HG03571 (cell line): Measurements from ENCODE around the gene NIT1.

Experiments
- ATAC-seq: cut with Tn5 transposase; IDR thresholded peaks from one replicate; pipeline ENCODE4 v1.9.1; 2021; ENCODE audit not compliant: unreplicated experiment

NIT1 gene

DNA sequence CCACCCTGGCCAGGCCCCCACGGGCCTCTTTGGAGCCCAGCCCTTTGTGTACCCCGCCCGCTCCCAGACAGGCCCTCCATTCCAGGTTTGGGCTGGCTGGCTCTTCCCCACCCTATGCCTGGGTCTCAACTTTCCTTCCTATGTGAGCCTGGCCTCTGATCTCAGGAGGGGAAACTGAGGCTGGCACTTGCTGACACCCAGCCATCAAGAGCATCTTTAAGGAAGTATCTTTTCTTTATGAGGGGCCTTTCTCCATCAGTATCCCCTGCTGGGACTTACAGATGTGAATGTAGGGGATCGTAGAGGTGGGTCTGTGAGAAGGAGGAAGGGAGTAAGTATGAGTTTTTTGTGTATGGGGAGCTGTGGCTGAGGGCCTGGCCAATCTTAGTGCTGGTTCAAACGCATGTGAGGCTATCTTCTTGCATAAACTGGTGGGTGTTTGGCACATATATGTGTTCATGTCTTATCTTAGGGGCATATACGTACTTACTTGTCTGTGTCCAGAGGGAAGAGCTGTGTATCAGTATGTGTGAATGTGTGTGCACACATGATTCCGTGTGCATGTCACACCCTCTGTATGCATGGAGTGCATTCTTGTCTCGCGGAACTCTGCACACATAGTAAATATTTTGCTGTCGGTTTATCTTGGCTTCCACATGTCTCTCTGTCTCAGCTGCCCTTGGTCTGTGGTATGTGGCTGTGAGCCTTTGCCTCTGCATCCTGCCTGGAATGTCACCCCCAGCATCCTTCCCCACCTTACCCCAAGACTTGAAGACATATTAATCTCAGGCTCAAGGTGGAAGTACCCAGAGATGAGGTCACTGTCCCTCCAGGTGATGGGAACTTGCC lies 33.9 kb upstream of the NIT1 start:
- no peak for ATAC-seq

DNA sequence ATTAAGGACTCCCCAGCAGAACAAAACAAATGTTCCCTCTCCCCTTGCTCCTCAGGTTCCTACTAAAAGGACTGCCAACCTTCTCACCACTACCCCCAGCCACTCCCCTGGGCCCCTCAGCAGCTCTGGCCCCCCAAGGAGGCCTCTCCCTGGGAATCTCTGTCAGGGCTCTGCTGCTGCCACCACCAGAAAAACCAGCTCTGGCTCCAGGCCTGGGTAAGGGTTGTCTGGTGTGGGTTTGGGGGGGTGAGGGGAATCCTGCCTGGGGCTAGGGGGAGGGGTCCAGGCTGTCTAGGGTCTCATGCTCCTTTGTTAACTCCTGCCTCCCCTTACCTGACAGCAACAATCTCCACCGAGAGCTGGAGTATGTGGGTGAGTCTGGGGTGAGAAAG lies 33.3 kb upstream of the NIT1 start:
- ATAC-seq, result no peak

DNA sequence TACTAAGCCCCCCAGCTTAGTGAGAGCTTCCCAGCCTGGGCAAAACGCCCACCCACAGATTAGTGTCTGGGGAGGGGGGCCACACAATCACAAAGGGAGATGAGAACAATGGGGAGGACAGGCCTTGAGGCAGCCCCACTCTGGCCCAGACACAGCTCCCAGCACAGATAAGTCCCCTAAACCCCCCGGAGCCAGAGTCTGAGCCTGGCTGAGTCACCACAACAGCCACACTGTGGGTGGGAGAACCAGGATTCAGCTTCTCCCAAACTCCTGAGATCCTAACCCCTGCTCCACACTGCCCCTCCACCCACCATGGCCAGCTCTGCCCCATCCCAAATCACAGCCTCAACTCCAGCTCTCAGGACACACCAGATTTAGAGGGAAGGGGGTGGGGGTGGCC lies 32.7 kb upstream of the NIT1 start:
- ATAC-seq, result no peak

DNA sequence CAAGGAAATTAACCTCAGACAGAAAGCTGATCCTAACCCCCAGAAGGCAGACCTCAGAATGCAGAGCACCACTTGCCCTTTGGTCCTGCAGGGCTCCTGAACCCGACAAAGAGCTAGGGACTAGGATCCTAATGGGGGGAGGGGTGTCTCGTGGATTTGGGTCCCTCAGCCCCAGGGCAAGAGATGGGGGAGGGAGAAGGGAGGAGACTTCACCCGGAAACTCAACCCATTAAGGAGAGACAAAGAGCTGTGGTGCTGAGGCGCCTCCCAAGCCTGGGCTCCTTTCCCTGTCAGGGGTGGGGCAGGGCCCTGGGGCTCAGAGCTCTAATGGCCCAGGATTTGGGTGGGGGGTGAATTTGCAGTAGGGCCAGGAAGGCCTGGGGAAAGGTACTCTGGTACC lies 31.4 kb upstream of the NIT1 start:
- no peak for ATAC-seq

DNA sequence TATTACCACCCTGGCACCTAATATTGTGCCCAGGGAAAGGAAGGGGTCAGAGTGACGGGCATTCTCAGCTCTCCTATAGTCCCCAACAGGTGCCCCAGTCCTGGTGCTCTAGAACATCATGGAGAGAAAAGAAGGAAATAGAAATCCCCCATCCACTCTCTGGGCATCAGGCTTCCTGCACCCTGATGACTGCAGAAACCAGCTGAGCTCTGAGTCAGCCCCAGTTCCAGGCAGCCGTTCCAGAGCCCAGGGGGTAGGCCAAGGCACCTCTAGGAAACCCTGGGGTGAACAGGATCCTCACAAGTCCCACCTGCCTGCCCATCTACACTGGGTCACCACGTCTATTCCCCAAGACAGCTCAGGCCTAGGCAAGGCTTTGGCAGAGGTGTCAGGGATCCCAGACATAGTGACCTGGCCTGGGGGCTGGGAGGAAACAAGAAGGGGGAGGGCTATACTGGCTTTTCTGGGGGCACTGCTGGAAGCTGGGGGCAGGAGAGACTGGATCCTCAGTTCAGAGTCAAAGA lies 29.3 kb upstream of the NIT1 start:
- ATAC-seq, result no peak

DNA sequence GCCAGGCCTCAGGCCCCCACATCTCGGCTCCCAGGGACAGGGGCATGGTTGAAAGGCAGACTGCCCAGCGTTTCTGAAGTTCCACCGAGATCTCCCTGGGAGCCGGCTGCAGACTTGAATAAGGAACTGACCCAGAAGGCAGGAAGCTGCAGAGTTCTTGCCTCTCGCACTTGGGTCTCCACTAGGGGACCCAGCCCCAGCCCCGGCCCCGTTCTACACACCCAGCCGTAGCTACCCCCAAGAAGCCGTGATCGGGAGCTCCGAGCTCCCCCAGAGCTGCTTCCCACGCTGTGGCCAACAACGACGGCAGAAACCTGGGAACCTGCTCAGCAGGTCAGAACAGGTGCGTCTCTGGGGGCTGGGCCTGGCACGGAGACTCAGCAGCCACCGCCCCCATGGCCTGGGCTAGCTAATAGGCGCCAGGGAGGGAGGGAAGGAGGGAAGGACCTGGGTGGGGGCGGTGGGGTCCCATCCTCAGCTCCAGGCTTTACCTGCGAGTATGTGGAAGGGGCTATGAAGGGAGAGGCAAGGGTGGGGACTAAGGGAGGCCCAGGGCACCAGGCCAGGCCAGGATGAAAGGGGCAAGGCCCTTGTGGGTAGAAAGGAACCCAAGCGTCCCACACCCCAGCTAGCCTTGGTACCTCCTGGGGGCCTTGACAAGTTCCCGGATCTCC lies 28.5 kb upstream of the NIT1 start, which contains the start of gene NECTIN4:
Gene NECTIN4, minus strand, starts transcription at position 308 of the 674 bp plus-strand sequence. Its CDS starts 262 bp downstream, at position 46.
- no peak for ATAC-seq

DNA sequence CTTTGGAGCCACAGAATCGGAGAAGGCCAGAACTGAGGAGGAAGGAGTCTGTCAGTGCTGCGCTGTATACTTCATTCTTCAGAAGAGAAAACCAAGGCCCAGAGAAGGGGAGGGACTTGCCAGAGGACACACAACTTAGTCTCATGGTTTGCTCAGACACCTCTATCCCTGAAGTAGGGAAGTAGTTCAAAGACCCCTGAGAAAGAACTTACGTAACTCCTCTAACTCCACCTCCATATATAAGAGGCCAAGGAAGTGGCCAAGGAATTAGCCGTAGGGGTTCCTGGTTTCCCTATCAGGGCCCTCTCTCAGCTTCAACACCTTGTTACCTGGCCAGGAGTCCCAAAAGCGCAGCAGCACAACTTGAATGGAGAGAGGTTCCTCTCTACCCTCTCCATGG lies 28.0 kb upstream of the NIT1 start:
- no peak for ATAC-seq

DNA sequence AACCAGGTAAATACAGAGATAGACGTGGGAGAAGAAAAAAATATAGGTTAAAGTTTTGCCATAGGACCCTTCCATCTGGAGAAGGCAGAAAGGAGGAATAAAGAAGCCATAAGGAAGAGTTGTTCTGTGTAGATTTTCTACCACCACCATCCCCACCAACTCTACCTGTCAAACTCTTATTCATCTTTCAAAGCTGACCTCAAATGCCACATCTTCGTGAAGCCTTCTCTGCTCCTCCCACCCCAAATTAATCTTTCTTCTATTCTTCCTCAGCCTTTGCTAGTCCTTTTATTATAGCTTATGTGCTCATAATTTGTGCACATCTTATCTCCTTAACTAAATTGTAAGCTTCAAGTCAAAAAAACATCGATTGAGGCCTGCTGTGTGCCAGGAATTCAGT lies 27.3 kb upstream of the NIT1 start:
- no peak for ATAC-seq

DNA sequence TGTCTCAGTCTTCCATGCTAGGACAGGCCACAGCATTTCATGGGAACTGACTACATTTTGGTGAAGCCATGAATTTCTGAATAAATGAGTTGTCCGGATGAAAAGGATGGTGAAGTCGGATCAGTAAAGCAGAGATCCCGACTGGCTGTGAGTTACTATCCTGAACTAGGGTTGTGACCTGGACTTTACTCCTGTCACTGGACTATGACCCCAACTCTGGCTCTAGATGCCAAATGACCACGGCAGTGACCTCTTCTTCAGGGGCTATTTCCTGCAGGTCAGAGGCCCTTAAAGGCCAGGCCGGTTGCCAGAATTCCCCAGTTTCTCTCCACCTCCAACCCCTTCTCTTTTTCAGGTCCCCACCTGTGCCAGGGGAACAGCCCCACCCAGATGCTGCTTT lies 26.8 kb upstream of the NIT1 start:
- ATAC-seq, result no peak

DNA sequence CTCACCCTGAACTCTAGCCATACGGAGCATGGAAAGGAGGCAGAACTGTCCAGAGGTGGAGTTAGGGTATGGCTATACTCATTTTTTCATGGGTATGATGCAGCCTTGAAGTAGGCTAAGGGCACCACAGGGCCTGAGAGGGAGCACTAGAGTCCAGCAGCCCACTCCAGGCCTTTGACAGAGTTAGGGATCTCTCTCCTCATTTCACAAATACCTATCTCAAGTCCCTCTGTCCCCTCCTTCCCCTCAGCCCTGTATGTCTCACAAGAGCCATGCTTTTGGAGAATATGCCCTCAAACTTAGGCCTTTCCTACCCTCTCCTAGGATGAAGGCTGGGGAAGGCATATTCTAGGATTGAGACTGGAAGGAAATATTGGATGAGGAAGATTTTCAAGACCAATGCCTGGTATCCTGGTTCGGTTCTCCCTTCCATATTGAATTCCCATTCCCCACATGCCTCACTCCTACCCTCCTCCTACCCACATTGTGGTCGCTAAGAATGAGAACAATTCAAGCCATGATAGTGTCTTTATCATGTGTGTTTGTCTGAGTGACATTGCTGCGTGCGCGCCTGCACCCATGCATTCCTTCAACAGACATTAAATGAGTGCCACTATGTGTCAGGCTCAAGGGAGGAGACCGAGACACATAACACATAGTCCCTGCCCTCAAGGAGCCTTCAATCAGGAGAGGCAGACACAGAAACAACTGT lies 26.0 kb upstream of the NIT1 start:
- ATAC-seq, result no peak

DNA sequence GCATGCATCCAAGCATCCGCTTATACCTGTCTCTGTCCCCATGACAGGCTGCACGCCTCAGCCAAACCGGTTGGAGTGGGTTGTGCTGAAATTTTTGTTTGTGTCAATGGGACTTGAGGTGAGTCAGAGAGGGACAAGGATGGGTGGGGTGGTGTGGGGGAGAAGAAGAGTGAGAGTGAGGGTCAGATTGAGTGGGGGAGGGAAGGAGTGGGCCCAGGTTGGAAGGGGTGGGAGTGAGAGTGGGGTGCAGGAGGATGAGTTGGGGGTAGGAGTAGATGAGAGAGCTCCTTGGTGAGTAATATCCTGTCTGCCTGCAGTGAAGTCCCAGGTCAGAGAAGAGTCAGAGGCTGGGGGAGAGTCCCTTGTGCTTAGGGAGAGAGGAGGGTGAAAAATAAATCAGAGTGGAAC lies 25.3 kb upstream of the NIT1 start:
- no peak for ATAC-seq

DNA sequence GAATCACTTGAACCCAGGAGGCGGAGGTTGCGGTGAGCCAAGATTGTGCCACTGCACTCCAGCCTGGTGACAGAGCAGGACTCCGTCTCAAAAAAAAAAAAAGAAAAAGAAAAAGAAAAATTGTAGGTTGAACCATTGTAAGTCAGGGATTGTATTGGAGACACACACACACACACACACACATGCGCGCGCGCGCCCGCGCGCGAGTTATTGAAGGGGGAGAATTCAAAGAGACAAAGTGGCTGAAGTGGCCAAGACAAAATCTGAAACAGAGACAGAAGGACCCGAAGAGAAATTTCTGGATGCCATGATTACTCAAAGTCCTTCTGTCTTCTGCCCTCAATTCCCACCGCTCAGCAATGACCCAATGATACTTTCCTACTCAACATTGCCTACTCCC lies 23.4 kb upstream of the NIT1 start:
- no peak for ATAC-seq

DNA sequence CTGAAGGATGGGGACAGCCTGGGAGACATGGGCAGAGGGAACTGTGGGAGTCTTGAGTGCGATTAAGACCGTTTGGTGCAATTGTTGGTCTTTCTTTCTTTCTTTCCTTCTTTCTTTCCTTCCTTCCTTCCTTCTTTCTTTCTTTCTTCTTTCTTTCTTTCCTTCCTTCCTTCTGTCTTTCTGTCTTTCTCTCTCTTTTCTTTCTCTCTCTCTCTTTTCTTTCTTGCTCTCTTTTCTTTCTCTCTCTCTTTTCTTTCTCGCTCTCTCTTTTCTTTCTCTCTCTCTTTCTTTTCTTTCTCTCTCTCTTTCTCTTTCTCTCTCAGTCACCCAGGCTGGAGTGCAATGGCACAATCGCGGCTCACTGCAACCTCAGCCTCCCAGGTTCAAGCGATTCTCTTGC lies 22.7 kb upstream of the NIT1 start:
- no peak for ATAC-seq

DNA sequence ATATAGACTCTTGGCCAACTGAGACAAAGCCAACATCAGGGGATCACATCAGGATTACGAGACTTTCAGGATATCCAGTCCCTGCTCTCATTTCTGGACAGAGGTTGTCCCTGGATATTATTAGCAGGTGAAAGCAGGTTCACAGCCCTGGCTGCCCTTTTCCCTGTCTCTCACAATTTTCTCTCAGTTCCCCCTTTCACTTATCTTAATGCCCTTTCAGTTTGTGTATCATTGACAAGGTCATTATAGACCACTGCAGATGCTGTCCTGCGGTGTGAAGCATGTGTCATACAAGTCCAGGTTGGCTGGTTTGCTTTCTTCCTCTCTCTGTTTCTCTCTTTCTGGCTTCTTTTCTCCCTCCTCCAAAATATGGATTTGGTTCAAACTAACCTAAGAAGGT lies 21.9 kb upstream of the NIT1 start:
- peak; percentile 40 for ATAC-seq

DNA sequence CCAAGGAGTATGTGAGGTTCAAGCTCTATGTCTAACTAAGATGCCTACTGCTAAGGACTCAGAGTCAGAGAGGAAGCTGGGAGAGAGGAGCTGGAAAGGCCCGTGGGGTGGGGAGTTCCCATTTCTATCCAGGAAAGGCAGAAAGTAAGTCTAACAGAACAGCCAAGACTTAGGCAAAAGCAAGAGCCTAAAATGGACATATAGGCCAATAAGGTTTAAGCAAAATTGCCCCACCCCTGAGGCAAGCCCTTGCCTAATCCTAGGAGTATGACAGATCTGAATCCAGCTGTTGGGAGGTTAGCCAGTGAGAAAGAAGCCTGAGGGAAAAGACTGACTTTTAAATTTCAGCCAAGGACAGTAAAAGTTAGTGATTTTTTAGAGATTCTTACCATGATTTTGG lies 21.4 kb upstream of the NIT1 start:
- no peak for ATAC-seq

DNA sequence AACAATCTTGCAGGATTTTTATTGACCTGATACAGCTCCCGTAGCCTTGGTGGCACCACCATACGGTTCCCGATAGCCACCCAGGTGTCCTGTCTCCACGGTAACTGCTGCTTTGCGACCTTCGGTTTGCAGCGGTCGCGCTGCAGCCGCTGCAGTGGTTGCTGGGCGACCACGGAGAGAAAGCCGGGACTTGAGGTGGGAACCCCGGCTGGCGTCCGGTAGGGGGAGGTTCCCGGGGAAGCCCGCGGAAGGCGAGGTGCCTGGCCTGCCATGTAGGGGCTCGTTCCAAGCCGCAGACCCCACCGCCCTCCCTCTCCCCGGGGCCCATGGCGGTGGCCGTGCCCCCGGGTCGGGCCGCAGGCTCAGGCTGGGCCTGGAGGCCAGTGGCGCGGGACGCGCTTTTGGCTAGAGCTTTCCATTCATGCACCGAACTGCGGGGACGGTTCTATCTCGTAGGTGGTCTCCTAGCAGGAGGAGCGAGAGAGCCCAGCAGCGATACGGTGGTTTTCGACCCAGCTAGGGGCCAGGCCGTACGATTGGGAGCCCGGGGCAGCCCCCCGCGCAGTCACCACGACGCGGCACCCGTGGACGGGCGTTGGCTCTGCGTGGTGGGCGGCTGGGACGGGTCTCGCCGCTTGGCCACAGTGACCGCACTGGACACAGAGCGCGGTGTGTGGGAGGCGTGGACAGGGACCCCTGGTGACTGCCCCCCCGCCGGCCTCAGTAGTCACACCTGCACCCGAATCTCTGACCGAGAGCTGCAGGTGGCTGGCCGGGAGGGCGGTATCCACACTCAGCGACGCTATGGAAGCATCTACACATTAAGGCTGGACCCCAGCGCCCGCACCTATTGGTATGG lies 19.5 kb upstream of the NIT1 start, which contains the start of gene KLHDC9:
Gene KLHDC9, plus strand, starts transcription at position 152 of the 859 bp plus-strand sequence. Its CDS starts 175 bp downstream, at position 327.
- peak; percentile 51 for ATAC-seq

DNA sequence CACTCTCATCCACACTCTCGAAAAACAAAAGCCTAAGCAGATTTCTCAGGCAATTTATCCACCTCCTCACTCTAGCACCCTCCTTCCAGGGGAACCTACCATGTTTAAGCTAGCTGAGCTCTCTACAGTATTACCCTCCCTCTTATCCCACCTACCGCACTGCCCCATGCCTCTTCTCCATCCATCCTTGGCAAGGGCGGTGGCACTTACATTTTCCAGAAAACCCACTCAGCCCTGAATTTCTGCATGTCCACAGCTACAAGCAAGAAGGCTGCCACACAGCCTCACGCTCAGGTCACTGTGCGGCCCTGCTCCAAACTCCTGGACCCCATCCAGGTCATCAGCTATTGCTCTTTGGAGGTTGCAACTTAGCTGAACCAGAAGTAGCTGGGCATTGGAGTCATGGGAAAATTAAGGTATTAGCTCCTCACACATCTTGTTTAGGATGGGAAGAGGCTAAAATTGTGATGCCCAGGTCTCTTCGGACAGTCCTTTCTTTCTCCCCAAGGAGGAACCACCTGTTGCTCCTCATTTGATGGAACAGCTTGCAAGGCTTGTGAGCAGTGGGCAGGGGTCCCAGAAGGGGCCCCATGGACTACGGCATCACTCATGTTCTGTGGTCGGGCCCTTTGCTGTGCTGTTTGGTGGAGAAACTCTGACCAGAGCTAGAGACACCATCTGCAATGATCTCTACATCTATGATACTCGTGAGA lies 18.7 kb upstream of the NIT1 start:
- no peak for ATAC-seq

DNA sequence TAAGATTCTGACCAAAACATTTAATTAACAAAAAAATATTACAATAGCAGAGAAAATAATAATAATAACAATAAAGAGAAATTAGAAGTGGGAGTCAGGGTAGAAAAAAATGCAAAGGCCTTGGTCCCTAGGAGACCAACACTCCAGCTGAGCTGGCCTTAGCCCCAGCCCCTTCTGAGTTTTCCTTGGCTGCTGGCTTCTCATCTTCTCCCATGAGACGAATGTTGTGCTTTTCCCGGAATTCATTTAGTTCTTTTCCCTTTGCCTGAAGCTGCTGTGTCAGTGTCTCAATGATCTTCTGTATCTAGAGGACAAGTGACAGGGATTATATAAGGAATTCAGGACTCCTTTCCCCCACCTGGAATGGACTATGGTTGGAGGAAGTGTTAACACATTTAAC lies 17.3 kb upstream of the NIT1 start:
- ATAC-seq, result no peak

DNA sequence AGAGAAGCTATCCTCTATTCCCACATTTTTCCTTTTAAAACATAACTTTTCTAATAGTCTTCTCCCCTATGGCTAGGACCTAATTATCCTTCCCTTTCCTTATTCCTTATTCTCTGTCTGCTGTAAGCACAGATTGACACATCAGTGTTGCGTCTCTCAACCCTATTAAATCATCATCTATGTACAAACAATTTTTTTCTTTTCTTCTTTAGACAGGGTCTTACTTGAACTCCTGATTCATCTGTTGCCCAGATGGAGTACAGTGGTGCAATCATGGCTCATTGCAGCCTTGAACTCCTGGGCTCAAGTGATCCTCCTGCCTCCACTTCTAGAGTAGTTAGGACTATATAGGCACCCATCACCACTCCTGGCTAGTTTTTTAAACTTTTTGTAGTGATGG lies 11.5 kb upstream of the NIT1 start:
- ATAC-seq, result no peak

DNA sequence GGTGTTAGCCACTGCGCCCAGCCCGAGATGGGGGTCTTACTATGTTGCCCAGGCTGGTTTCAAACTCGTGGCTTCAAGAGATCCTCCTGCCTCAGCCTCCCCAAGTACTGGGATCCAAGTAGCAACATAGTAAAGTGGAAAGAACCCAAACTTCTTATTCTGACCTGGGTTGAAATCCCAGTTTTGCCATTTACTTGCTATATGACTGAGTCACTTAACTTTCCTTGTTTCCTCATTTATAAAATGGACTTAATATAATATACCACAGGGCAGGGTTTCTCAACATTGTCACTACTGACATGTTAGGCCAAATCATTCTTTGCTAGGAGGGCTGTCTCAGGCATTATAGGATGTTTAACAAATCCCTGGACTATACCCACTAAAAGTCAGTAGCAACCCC lies 6.8 kb upstream of the NIT1 start:
- ATAC-seq, result no peak
